Mesenchymal stem cell (in vitro differentiated cells and primary cell): ENCODE measurements around the gene CNKSR2.

Experiments
- DNase-seq: peaks from one replicate; pipeline ENCODE4 v3.0.0-alpha.2; 2013
- H2AFZ ChIP-seq: one replicate; pipeline ENCODE4 v1.6.1; 2013; ENCODE audit warnings: low read depth, mild to moderate bottlenecking, control low read depth, inconsistent platforms, low read length, moderate library complexity
- H2AK5ac ChIP-seq: 2 replicates; pipeline ENCODE4 v1.6.1; 2013; ENCODE audit warnings: low read length, moderate library complexity, mild to moderate bottlenecking, inconsistent platforms; ENCODE audit not compliant: severe bottlenecking
- H2BK120ac ChIP-seq: one replicate; pipeline ENCODE4 v1.6.1; 2013; ENCODE audit warnings: low read depth, mild to moderate bottlenecking, inconsistent platforms, low read length, moderate library complexity
- H2BK12ac ChIP-seq, 2 experiments: one replicate each; pipeline ENCODE4 v1.6.1; 2013; ENCODE audit warnings: inconsistent platforms in 2 of 2, low read length in 2 of 2, mild to moderate bottlenecking in 2 of 2, moderate library complexity in 2 of 2, control low read depth in 1 of 2
- H2BK15ac ChIP-seq: one replicate; pipeline ENCODE4 v1.6.1; 2013; ENCODE audit warnings: mild to moderate bottlenecking, low read depth, inconsistent platforms; ENCODE audit not compliant: poor library complexity, severe bottlenecking
- H2BK5ac ChIP-seq: 2 replicates; pipeline ENCODE4 v1.6.1; 2013; ENCODE audit warnings: low read depth, mild to moderate bottlenecking, low read length, control low read depth, inconsistent platforms; ENCODE audit not compliant: poor library complexity, severe bottlenecking
- H3K14ac ChIP-seq, 2 experiments: one replicate each; pipeline ENCODE4 v1.6.1; 2013; ENCODE audit warnings: inconsistent platforms in 2 of 2, low read length in 2 of 2, control low read depth in 1 of 2, mild to moderate bottlenecking in 1 of 2, moderate library complexity in 1 of 2
- H3K18ac ChIP-seq, 2 experiments: one replicate each; pipeline ENCODE4 v1.6.1; 2013; ENCODE audit warnings: inconsistent platforms in 2 of 2, low read length in 2 of 2, control low read depth in 1 of 2, low read depth in 1 of 2, mild to moderate bottlenecking in 1 of 2
- H3K23ac ChIP-seq, 2 experiments: one replicate each; pipeline ENCODE4 v1.6.1; 2013; ENCODE audit warnings: inconsistent platforms in 2 of 2, low read length in 2 of 2, mild to moderate bottlenecking in 2 of 2, moderate library complexity in 2 of 2, control low read depth in 1 of 2
- H3K27ac ChIP-seq: 2 replicates; pipeline ENCODE4 v1.5.1; 2013; ENCODE audit warnings: mild to moderate bottlenecking, moderate library complexity, low read length, control low read depth, inconsistent platforms; ENCODE audit not compliant: poor library complexity, severe bottlenecking
- H3K27me3 ChIP-seq, 2 experiments: 2 replicates each; pipeline versions ENCODE4 v1.6.1 to v1.7.0; 2013; ENCODE audit warnings: low read length in 2 of 2, mild to moderate bottlenecking in 2 of 2, moderate library complexity in 2 of 2, control low read depth in 1 of 2, inconsistent platforms in 1 of 2; ENCODE audit not compliant: control insufficient read depth in 1 of 2, insufficient read depth in 1 of 2
- H3K36me3 ChIP-seq, 2 experiments: 2 replicates each; pipeline versions ENCODE4 v1.6.1 to v1.7.0; 2013; ENCODE audit warnings: low read length in 2 of 2, control low read depth in 1 of 2, inconsistent platforms in 1 of 2, low read depth in 1 of 2, mild to moderate bottlenecking in 1 of 2; ENCODE audit not compliant: insufficient read depth in 2 of 2, control insufficient read depth in 1 of 2
- H3K4ac ChIP-seq, 2 experiments: one replicate each; pipeline ENCODE4 v1.6.1; 2013; ENCODE audit warnings: inconsistent platforms in 2 of 2, low read length in 2 of 2, mild to moderate bottlenecking in 2 of 2, moderate library complexity in 2 of 2, control low read depth in 1 of 2, low read depth in 1 of 2
- H3K4me1 ChIP-seq: 2 replicates; pipeline ENCODE4 v1.6.1; 2013; ENCODE audit warnings: low read depth, low read length, control low read depth; ENCODE audit not compliant: control insufficient read depth, insufficient read depth
- H3K4me2 ChIP-seq: 2 replicates; pipeline ENCODE4 v1.6.1; 2013; ENCODE audit warnings: low read length, mild to moderate bottlenecking, inconsistent platforms; ENCODE audit not compliant: poor library complexity, severe bottlenecking
- H3K4me3 ChIP-seq, 2 experiments: 2 replicates each; pipeline versions ENCODE4 v1.5.1 to v1.7.0; 2013; ENCODE audit warnings: low read length in 2 of 2, mild to moderate bottlenecking in 2 of 2, control low read depth in 1 of 2, low read depth in 1 of 2; ENCODE audit not compliant: insufficient read depth in 1 of 2
- H3K79me1 ChIP-seq: replicated peaks from 2 replicates; pipeline ENCODE4 v1.6.1; 2013; ENCODE audit warnings: mild to moderate bottlenecking, control low read depth, low read length, inconsistent platforms; ENCODE audit not compliant: poor library complexity, severe bottlenecking
- H3K9ac ChIP-seq: 2 replicates; pipeline ENCODE4 v1.7.0; 2013; ENCODE audit warnings: mild to moderate bottlenecking, low read length, moderate library complexity
- H3K9me3 ChIP-seq: 2 replicates; pipeline ENCODE4 v1.7.0; 2013; ENCODE audit warnings: mild to moderate bottlenecking, low read length; ENCODE audit not compliant: control insufficient read depth
- H4K8ac ChIP-seq: one replicate; pipeline ENCODE4 v1.6.1; 2013; ENCODE audit warnings: inconsistent platforms, mild to moderate bottlenecking, low read length, moderate library complexity
- H4K91ac ChIP-seq: one replicate; pipeline ENCODE4 v1.6.1; 2013; ENCODE audit warnings: mild to moderate bottlenecking, low read length, inconsistent platforms
- WGBS: methylation state at CpG from one replicate; pipeline ENCODE4 v1.1.7; 2013; ENCODE audit warnings: mixed read lengths; 5-methylcytosine and 5-hydroxymethylcytosine counted together

The CNKSR2 gene

GRCh38 chrX:21590012-21590776 lies 216.0 kb downstream of the CNKSR2 start:
- H2BK5ac ChIP-seq: no peak overlapping the region
- DNase-seq: no peak
- WGBS: 80% methylated on average over 1 of the region's 4 CpGs

GRCh38 chrX:21606002-21606401 lies 231.8 kb downstream of the CNKSR2 start:
- H3K9me3 ChIP-seq: no peaks in the 10 kb centered on the region
- no peak overlapping the region for H3K27ac ChIP-seq

More at GRCh38 chrX:21590012-21590776, 216.0 kb downstream of the CNKSR2 start:
- H3K27ac ChIP-seq: no peak overlapping the region
- no peak overlapping the region for H2AK5ac ChIP-seq
- no peak overlapping the region for H2BK120ac ChIP-seq
- H3K9ac ChIP-seq: no peak overlapping the region
- H3K4me1 ChIP-seq: no peaks in the 10 kb centered on the region
- no peaks in the 10 kb centered on the region for H3K27me3 ChIP-seq
- H3K4ac ChIP-seq: no peak overlapping the region
- peaks cover 31% of the 10 kb centered on the region for H3K9me3 ChIP-seq
- H3K79me1 ChIP-seq: no peaks in the 10 kb centered on the region
- no peak overlapping the region for H3K4me2 ChIP-seq
- H4K8ac ChIP-seq: no peak overlapping the region
- no peak overlapping the region for H3K4me3 ChIP-seq
- no peak overlapping the region for H2AFZ ChIP-seq
- no peak overlapping the region for H4K91ac ChIP-seq
- no peaks in the 10 kb centered on the region for H3K36me3 ChIP-seq
- H3K23ac ChIP-seq: no peak overlapping the region
- no peak overlapping the region for H3K18ac ChIP-seq
- H2BK15ac ChIP-seq: no peak overlapping the region
- H3K14ac ChIP-seq: no peak overlapping the region
- H2BK12ac ChIP-seq: no peak overlapping the region

GRCh38 chrX:21610168-21610567 lies 235.9 kb downstream of the CNKSR2 start:
- Histone ChIP-seq H2BK15ac (no peak overlapping the region), H3K9ac (no peak overlapping the region), H2BK5ac (no peak overlapping the region), H3K23ac (no peak overlapping the region), H3K27me3 (no peaks in the 10 kb centered on the region), H3K14ac (no peak overlapping the region), H3K4ac (no peak overlapping the region), H2AFZ (no peak overlapping the region), H4K8ac (no peak overlapping the region), H3K4me1 (no peaks in the 10 kb centered on the region), H3K4me2 (no peak overlapping the region), H3K9me3 (no peaks in the 10 kb centered on the region), H3K79me1 (no peaks in the 10 kb centered on the region), H3K36me3 (no peaks in the 10 kb centered on the region), H3K18ac (no peak overlapping the region), H3K27ac (no peak overlapping the region), H2AK5ac (no peak overlapping the region), H2BK12ac (no peak overlapping the region), H2BK120ac (no peak overlapping the region), H4K91ac (no peak overlapping the region), H3K4me3 (no peak overlapping the region)
- no CpG with 5 or more reads among the region's 1 CpG for WGBS
- no peak for DNase-seq

More at GRCh38 chrX:21606002-21606401, 231.8 kb downstream of the CNKSR2 start:
- Histone ChIP-seq H3K9ac (no peak overlapping the region), H3K4me1 (no peaks in the 10 kb centered on the region), H3K23ac (no peak overlapping the region), H3K79me1 (no peaks in the 10 kb centered on the region), H2BK5ac (no peak overlapping the region), H4K8ac (no peak overlapping the region), H2BK12ac (no peak overlapping the region), H3K4me2 (no peak overlapping the region), H2BK15ac (no peak overlapping the region), H3K18ac (no peak overlapping the region), H3K14ac (no peak overlapping the region), H3K36me3 (no peaks in the 10 kb centered on the region), H2AK5ac (no peak overlapping the region), H2AFZ (no peak overlapping the region), H4K91ac (no peak overlapping the region), H2BK120ac (no peak overlapping the region), H3K27me3 (no peaks in the 10 kb centered on the region), H3K4me3 (no peak overlapping the region), H3K4ac (no peak overlapping the region)
- DNase-seq: no peak

- WGBS: 94% methylated on average over 3 of the region's 5 CpGs
- Histone ChIP-seq H3K18ac (no peak overlapping the region), H2AFZ (no peak overlapping the region), H3K27ac (no peak overlapping the region), H3K4me1 (no peaks in the 10 kb centered on the region), H3K36me3 (no peaks in the 10 kb centered on the region), H2BK5ac (no peak overlapping the region), H3K9ac (no peak overlapping the region), H3K23ac (no peak overlapping the region), H3K4ac (no peak overlapping the region), H3K4me2 (no peak overlapping the region), H4K8ac (no peak overlapping the region), H2AK5ac (no peak overlapping the region), H2BK15ac (no peak overlapping the region), H3K9me3 (no peaks in the 10 kb centered on the region), H3K4me3 (no peak overlapping the region), H2BK120ac (no peak overlapping the region), H3K14ac (no peak overlapping the region), H2BK12ac (no peak overlapping the region), H4K91ac (no peak overlapping the region), H3K27me3 (no peaks in the 10 kb centered on the region), H3K79me1 (no peaks in the 10 kb centered on the region)
- DNase-seq: no peak
Observed at GRCh38 chrX:21612154-21612553, 237.9 kb downstream of the CNKSR2 start.
